NB4 (cell line): ENCODE measurements around the gene PPARA.

Experiments used
- POLR2A ChIP-seq: IDR thresholded peaks from 2 replicates; pipeline ENCODE4 v1.6.1; 2011; ENCODE audit warnings: mild to moderate bottlenecking; ENCODE audit not compliant: insufficient read length; ENCODE audit errors: extremely low read depth
- TF ChIP-seq, protein P1 (sequence below): IDR thresholded peaks from one replicate; pipeline ENCODE4 v1.5.1; 2012; ENCODE audit warnings: low read depth, low read length

DNA sequence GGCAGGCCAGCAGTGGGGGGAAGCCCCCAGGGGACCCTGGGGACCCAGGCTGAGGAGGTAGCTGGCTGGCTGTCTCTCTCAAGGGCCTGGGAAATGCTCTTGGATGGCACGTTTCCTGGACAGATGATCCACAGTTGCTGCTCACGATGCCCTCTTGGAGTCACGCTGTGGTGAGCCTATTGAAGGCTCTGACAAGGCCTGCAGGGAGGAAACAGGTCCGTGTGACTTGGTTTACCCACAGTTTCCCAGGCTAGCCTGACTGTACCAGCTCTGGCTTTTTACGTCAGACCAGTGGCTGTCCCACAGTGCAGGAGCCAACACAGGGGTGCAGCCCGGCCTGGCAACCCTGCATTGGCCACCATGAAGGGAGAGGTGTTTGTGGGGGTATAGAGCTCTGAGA is 29.2 kb upstream of the PPARA start:
- TF ChIP-seq, protein P1, sequence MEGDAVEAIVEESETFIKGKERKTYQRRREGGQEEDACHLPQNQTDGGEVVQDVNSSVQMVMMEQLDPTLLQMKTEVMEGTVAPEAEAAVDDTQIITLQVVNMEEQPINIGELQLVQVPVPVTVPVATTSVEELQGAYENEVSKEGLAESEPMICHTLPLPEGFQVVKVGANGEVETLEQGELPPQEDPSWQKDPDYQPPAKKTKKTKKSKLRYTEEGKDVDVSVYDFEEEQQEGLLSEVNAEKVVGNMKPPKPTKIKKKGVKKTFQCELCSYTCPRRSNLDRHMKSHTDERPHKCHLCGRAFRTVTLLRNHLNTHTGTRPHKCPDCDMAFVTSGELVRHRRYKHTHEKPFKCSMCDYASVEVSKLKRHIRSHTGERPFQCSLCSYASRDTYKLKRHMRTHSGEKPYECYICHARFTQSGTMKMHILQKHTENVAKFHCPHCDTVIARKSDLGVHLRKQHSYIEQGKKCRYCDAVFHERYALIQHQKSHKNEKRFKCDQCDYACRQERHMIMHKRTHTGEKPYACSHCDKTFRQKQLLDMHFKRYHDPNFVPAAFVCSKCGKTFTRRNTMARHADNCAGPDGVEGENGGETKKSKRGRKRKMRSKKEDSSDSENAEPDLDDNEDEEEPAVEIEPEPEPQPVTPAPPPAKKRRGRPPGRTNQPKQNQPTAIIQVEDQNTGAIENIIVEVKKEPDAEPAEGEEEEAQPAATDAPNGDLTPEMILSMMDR = no peak
- TF ChIP-seq POLR2A = no peak
